Smooth muscle cell (in vitro differentiated cells): ENCODE results near the gene MOXD1. TPM values are rescaled to one million over a fixed set of nuclear protein-coding genes. Genes with fewer than 3 reads are reported as not detected.

Source experiments
- DNase-seq: peaks from one replicate; lab custom pipeline; 2025; ENCODE audit not compliant: unreplicated experiment; lab: John Stamatoyannopoulos, UW
- H2AFZ ChIP-seq: fragments of 200-600 bp; sonication (generic); 2 replicates; pipeline ENCODE4 v1.6.0; 2016; ENCODE audit warnings: antibody characterized with exemption, low read depth, mild to moderate bottlenecking
- H3F3A ChIP-seq: fragments of 200-600 bp; sonication (generic); 2 replicates; pipeline ENCODE4 v1.6.0; 2017; ENCODE audit warnings: antibody characterized with exemption, low read depth
- H3K27ac ChIP-seq: fragments of 200-600 bp; sonication (generic); 2 replicates; pipeline ENCODE4 v1.5.1; 2016; ENCODE audit warnings: low read depth, mild to moderate bottlenecking
- H3K27me3 ChIP-seq: fragments of 200-600 bp; sonication (generic); 2 replicates; pipeline ENCODE4 v1.6.1; 2016; ENCODE audit warnings: low read depth, mild to moderate bottlenecking
- H3K36me3 ChIP-seq: fragments of 200-600 bp; sonication (generic); 2 replicates; pipeline ENCODE4 v1.5.1; 2016; ENCODE audit warnings: low read depth
- H3K4me1 ChIP-seq: fragments of 200-600 bp; sonication (generic); 2 replicates; pipeline ENCODE4 v1.5.1; 2016; ENCODE audit warnings: low read depth
- H3K4me2 ChIP-seq: fragments of 200-600 bp; sonication (generic); 2 replicates; pipeline ENCODE4 v1.6.0; 2016; ENCODE audit warnings: mild to moderate bottlenecking
- H3K4me3 ChIP-seq: fragments of 200-600 bp; sonication (generic); 2 replicates; pipeline ENCODE4 v1.5.1; 2016; ENCODE audit warnings: mild to moderate bottlenecking
- H3K79me2 ChIP-seq: fragments of 200-600 bp; sonication (generic); 2 replicates; pipeline ENCODE4 v1.6.0; 2016; ENCODE audit warnings: low read depth, mild to moderate bottlenecking
- H3K9ac ChIP-seq: fragments of 200-600 bp; sonication (generic); 2 replicates; pipeline ENCODE4 v1.6.0; 2016; ENCODE audit warnings: low read depth
- H3K9me3 ChIP-seq: fragments of 200-600 bp; sonication (generic); replicated peaks from 2 replicates; pipeline ENCODE4 v1.5.1; 2016; ENCODE audit warnings: low read depth
- H4K20me1 ChIP-seq: fragments of 200-600 bp; sonication (generic); 2 replicates; pipeline ENCODE4 v1.6.0; 2016; ENCODE audit warnings: low read depth
- WGBS: methylation state at CpG from one replicate; pipeline ENCODE4 v1.1.7; 2016; ENCODE audit warnings: low lambda C conversion rate; 5-methylcytosine and 5-hydroxymethylcytosine counted together
- polyA plus RNA-seq: library from polyadenylated mRNA; unstranded; fragments of >200 nt; fragmentation: Nextera tagmentation; extraction: Ambion mirVana; gene quantifications from 2 replicates; pipeline ENCODE4 v1.2.1, GENCODE V29; 2016
- total RNA-seq: library from RNA; depleted of rRNA; stranded (reverse); fragments of >200 nt; gene quantifications from 2 replicates; pipeline ENCODE4 v1.2.3, GENCODE V29; 2014
- TF ChIP-seq, protein P1 (sequence below): fragments of 200-600 bp; sonication (generic); IDR thresholded peaks from 2 replicates; pipeline ENCODE4 v1.5.1; 2017; ENCODE audit warnings: borderline replicate concordance, mild to moderate bottlenecking, antibody characterized with exemption; ENCODE audit not compliant: insufficient read depth, poor library complexity, severe bottlenecking

MOXD1 gene
- total and polyA plus RNA-seq, 2 experiments from 2014 or later: 12.4 to 19.4 TPM

DNA sequence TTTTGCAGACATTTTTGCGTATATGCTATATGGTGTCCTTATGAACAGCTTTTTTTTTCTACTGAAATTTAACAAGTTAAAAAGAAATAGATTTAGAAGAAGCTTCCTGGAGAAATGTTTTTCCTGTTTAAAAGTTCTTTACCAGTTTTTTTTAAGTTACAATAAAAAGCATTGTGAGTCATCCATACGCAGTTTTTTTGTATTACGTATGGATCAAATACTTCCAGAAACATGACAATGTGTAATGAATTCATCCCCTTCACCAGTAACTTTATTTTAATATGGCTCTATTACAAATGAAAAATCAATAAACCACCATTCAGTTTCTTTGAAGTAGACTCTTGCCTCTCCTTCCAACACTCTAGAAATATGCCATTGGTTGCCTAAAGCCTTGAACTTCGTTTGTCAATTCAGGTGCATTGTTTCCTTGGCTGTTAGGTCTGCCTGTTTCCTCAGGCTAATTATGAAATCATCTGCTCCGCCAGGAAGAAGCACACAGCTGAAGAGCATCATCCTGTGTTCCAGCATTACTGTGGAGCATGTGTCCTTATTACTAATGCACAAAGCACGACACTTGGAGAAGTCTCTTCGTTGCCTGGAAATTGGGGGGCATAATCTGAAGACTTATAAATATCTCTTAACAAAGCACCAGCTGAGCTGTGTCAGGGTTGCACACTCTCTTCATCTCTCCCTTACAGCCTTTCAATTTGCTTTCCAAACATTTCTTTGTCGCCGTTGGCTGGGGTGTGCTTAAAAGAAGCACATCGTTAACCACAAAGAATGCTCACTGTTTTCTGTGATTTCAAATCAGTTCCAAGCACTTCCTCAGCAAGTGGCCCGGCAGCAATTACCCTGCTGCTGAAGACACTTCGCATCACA lies 9.6 kb downstream of the MOXD1 start:
- H3K36me3 ChIP-seq: no peaks in the 10 kb centered on the region
- no peaks in the 10 kb centered on the region for H3F3A ChIP-seq
- 54% methylated on average over 12 of the region's 12 CpGs for whole genome bisulfite sequencing
- no peaks in the 10 kb centered on the region for H4K20me1 ChIP-seq
- H3K27ac ChIP-seq: no peak overlapping the region
- no peak overlapping the region for H2AFZ ChIP-seq
- no peak overlapping the region for H3K9ac ChIP-seq
- no peak for DNase-seq
- H3K9me3 ChIP-seq: peaks cover 6% of the 10 kb centered on the region
- TF ChIP-seq, protein P1, sequence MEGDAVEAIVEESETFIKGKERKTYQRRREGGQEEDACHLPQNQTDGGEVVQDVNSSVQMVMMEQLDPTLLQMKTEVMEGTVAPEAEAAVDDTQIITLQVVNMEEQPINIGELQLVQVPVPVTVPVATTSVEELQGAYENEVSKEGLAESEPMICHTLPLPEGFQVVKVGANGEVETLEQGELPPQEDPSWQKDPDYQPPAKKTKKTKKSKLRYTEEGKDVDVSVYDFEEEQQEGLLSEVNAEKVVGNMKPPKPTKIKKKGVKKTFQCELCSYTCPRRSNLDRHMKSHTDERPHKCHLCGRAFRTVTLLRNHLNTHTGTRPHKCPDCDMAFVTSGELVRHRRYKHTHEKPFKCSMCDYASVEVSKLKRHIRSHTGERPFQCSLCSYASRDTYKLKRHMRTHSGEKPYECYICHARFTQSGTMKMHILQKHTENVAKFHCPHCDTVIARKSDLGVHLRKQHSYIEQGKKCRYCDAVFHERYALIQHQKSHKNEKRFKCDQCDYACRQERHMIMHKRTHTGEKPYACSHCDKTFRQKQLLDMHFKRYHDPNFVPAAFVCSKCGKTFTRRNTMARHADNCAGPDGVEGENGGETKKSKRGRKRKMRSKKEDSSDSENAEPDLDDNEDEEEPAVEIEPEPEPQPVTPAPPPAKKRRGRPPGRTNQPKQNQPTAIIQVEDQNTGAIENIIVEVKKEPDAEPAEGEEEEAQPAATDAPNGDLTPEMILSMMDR: no peak
- no peak overlapping the region for H3K4me3 ChIP-seq
- H3K4me2 ChIP-seq: peak overlapping the region; percentile 13
- H3K4me1 ChIP-seq: no peaks in the 10 kb centered on the region
- H3K79me2 ChIP-seq: no peaks in the 10 kb centered on the region
- no peaks in the 10 kb centered on the region for H3K27me3 ChIP-seq

DNA sequence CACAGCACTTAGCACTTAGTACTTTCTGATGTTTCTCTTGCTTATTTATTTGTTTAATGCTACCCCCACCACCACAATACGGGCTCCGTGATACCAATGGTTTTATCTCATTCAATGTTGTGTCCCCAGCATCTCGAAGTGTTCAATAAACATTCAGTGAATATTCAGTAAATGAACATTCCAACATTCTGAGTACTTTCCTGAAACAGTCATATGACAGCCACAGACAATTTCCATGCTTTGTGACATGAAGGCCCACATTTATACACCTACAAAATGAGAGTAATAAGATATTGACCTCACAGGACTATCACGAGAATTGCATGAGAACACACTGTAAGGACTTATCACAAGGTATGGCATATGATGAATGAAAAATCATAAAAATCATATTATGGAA lies 10.8 kb downstream of the MOXD1 start:
- Histone ChIP-seq H3K9me3 (peaks cover 3% of the 10 kb centered on the region), H3F3A (no peaks in the 10 kb centered on the region), H3K36me3 (no peaks in the 10 kb centered on the region), H3K4me3 (no peak overlapping the region), H3K9ac (no peak overlapping the region), H3K79me2 (no peaks in the 10 kb centered on the region), H3K27me3 (no peaks in the 10 kb centered on the region), H3K27ac (no peak overlapping the region), H3K4me2 (no peak overlapping the region), H4K20me1 (no peaks in the 10 kb centered on the region), H2AFZ (no peak overlapping the region), H3K4me1 (no peaks in the 10 kb centered on the region)
- DNase-seq: no peak
- TF ChIP-seq, protein P1: no peak
- WGBS: 69% methylated on average over 4 of the region's 4 CpGs

DNA sequence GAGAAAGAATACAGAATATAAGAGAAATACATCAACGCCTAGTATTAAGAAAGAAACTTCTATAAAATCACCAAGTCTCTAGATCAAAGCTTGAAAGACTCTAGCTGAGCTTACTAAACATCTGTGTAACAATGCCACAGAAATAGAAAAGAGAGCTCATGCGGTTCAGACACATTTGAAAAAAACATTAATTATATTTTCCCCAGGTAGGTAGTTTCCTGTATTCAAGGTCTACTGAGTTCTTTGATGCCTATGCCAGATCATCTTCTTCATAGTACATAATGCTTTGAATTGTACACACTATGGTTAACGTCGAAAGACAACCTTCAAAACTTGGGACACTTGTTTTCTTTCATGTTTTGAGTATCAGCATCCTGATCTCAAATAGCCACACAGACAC lies 11.3 kb downstream of the MOXD1 start:
- H3K79me2 ChIP-seq: no peaks in the 10 kb centered on the region

More for the DNA sequence above, 11.3 kb downstream of the MOXD1 start:
- 92% methylated on average over 4 of the region's 4 CpGs for WGBS
- Histone ChIP-seq H3K4me2 (no peak overlapping the region), H3K4me1 (no peaks in the 10 kb centered on the region), H3K27ac (no peak overlapping the region), H3K36me3 (no peaks in the 10 kb centered on the region), H3K9me3 (no peaks in the 10 kb centered on the region), H2AFZ (no peak overlapping the region), H3K9ac (no peak overlapping the region), H3F3A (no peaks in the 10 kb centered on the region), H4K20me1 (no peaks in the 10 kb centered on the region), H3K27me3 (no peaks in the 10 kb centered on the region), H3K4me3 (no peak overlapping the region)
- TF ChIP-seq, protein P1: no peak
- DNase-seq: no peak
